Ectodermal cell (in vitro differentiated cells): ENCODE data around the gene ARHGAP27.

Experiments
- H3K27ac ChIP-seq: 2 replicates; pipeline ENCODE4 v1.7.0; 2013; ENCODE audit warnings: mild to moderate bottlenecking, low read depth, low read length; ENCODE audit not compliant: insufficient read depth, poor library complexity, severe bottlenecking
- H3K27me3 ChIP-seq: 2 replicates; pipeline ENCODE4 v1.7.0; 2013; ENCODE audit warnings: mild to moderate bottlenecking, low read length; ENCODE audit not compliant: insufficient read depth, control insufficient read depth, poor library complexity, severe bottlenecking
- H3K36me3 ChIP-seq: one replicate; pipeline ENCODE4 v1.7.0; 2013; ENCODE audit warnings: low read length; ENCODE audit not compliant: control insufficient read depth, insufficient read depth
- H3K4me1 ChIP-seq: one replicate; pipeline ENCODE4 v1.7.0; 2013; ENCODE audit warnings: low read length; ENCODE audit not compliant: control insufficient read depth, insufficient read depth
- H3K4me3 ChIP-seq: 2 replicates; pipeline ENCODE4 v1.7.0; 2013; ENCODE audit warnings: low read depth, low read length, control low read depth; ENCODE audit not compliant: insufficient read depth
- H3K9me3 ChIP-seq: 2 replicates; pipeline ENCODE4 v1.7.0; 2013; ENCODE audit warnings: mild to moderate bottlenecking, low read length, moderate library complexity; ENCODE audit not compliant: control insufficient read depth
- WGBS, 2 experiments: methylation state at CpG; one replicate each; pipeline ENCODE4 v1.1.7; 2013; ENCODE audit warnings: missing lambda C conversion rate in 2 of 2; 5-methylcytosine and 5-hydroxymethylcytosine counted together

ARHGAP27 gene

GRCh38 chr17:45438931-45439610 lies 6.4 kb upstream of the ARHGAP27 start:
- 91 to 94% methylated on average over 11 of the region's 11 CpGs for WGBS, 2 experiments
- Histone ChIP-seq H3K27me3 (peaks cover under 1% of the 10 kb centered on the region), H3K4me3 (no peak overlapping the region), H3K9me3 (no peaks in the 10 kb centered on the region), H3K4me1 (peaks cover 10% of the 10 kb centered on the region), H3K27ac (no peak overlapping the region), H3K36me3 (no peaks in the 10 kb centered on the region)

GRCh38 chr17:45437465-45438283 lies 5.0 kb upstream of the ARHGAP27 start:
- no peaks in the 10 kb centered on the region for H3K9me3 ChIP-seq
- H3K4me3 ChIP-seq, result no peak overlapping the region
- WGBS, 2 experiments, result 73% methylated on average over 30 of the region's 30 CpGs
- H3K27ac ChIP-seq, result no peak overlapping the region
- H3K36me3 ChIP-seq, result no peaks in the 10 kb centered on the region
- H3K27me3 ChIP-seq, result peaks cover 15% of the 10 kb centered on the region
- peaks cover 10% of the 10 kb centered on the region for H3K4me1 ChIP-seq

GRCh38 chr17:45436625-45437464 lies 4.2 kb upstream of the ARHGAP27 start:
- Histone ChIP-seq H3K9me3 (no peaks in the 10 kb centered on the region), H3K27me3 (peaks cover 23% of the 10 kb centered on the region), H3K4me1 (peaks cover 10% of the 10 kb centered on the region), H3K36me3 (no peaks in the 10 kb centered on the region), H3K27ac (no peak overlapping the region), H3K4me3 (no peak overlapping the region)
- WGBS, 2 experiments, result 89 to 91% methylated on average over 22 to 23 of the region's 23 CpGs

GRCh38 chr17:45436161-45436560 lies 3.5 kb upstream of the ARHGAP27 start:
- Histone ChIP-seq H3K36me3 (no peaks in the 10 kb centered on the region), H3K9me3 (no peaks in the 10 kb centered on the region), H3K27ac (no peak overlapping the region), H3K4me1 (peaks cover 15% of the 10 kb centered on the region), H3K4me3 (no peak overlapping the region), H3K27me3 (peaks cover 30% of the 10 kb centered on the region)
- 89 to 91% methylated on average over 10 of the region's 10 CpGs for WGBS, 2 experiments

- Histone ChIP-seq H3K4me1 (peaks cover 17% of the 10 kb centered on the region), H3K36me3 (no peaks in the 10 kb centered on the region)
- WGBS, 2 experiments, result 89 to 92% methylated on average over 5 of the region's 5 CpGs
Measured at GRCh38 chr17:45435481-45435880, 2.8 kb upstream of the ARHGAP27 start.

GRCh38 chr17:45433159-45433535 lies 477 bp upstream of the ARHGAP27 start:
- peaks cover 60% of the 10 kb centered on the region for H3K27me3 ChIP-seq
- no peaks in the 10 kb centered on the region for H3K9me3 ChIP-seq
- no peaks in the 10 kb centered on the region for H3K36me3 ChIP-seq
- H3K4me1 ChIP-seq, result peaks cover 14% of the 10 kb centered on the region
- H3K4me3 ChIP-seq, result no peak overlapping the region
- no peak overlapping the region for H3K27ac ChIP-seq
- WGBS, 2 experiments, result 44 to 66% methylated on average over 4 of the region's 4 CpGs

More at GRCh38 chr17:45435481-45435880, 2.8 kb upstream of the ARHGAP27 start:
- H3K4me3 ChIP-seq, result no peak overlapping the region
- peaks cover 37% of the 10 kb centered on the region for H3K27me3 ChIP-seq
- H3K27ac ChIP-seq, result no peak overlapping the region
- H3K9me3 ChIP-seq, result no peaks in the 10 kb centered on the region

GRCh38 chr17:45431531-45432404 lies 902 bp downstream of the ARHGAP27 start:
- peaks cover 74% of the 10 kb centered on the region for H3K27me3 ChIP-seq
- no peaks in the 10 kb centered on the region for H3K9me3 ChIP-seq
- peak overlapping the region; percentile 38 for H3K4me3 ChIP-seq
- H3K36me3 ChIP-seq, result no peaks in the 10 kb centered on the region
- peaks cover 7% of the 10 kb centered on the region for H3K4me1 ChIP-seq
- no peak overlapping the region for H3K27ac ChIP-seq
- 0% methylated on average over 57 to 60 of the region's 64 CpGs for WGBS, 2 experiments

- Histone ChIP-seq H3K36me3 (no peaks in the 10 kb centered on the region), H3K27me3 (peaks cover 82% of the 10 kb centered on the region), H3K27ac (no peak overlapping the region), H3K9me3 (no peaks in the 10 kb centered on the region), H3K4me1 (peaks cover 7% of the 10 kb centered on the region), H3K4me3 (peak overlapping the region; percentile 35)
- WGBS, 2 experiments, result 5% methylated on average over 47 of the region's 47 CpGs
Measured at GRCh38 chr17:45430738-45431530, 1.7 kb downstream of the ARHGAP27 start.
